H1 (cell line): ENCODE data around the gene MREG. TPM values are rescaled to one million over a fixed set of nuclear protein-coding genes. Genes with fewer than 3 reads are reported as not detected.

Source experiments
- BACH1 ChIP-seq: IDR thresholded peaks from 2 replicates; pipeline ENCODE4 v1.6.1; 2012; ENCODE audit warnings: low read length, improper control_type of control experiment
- BRCA1 ChIP-seq: IDR thresholded peaks from 2 replicates; pipeline ENCODE4 v1.6.1; 2012; ENCODE audit warnings: low read depth, low read length, improper control_type of control experiment
- CHD2 ChIP-seq: IDR thresholded peaks from 2 replicates; pipeline ENCODE4 v1.6.1; 2012; ENCODE audit warnings: low read length, improper control_type of control experiment
- CHD7 ChIP-seq: fragments of 300-600 bp; sonication (generic); IDR thresholded peaks from 2 replicates; pipeline ENCODE4 v1.7.1; 2012; ENCODE audit warnings: low read length, moderate library complexity, mild to moderate bottlenecking, inconsistent platforms; ENCODE audit not compliant: insufficient replicate concordance
- HDAC6 ChIP-seq: IDR thresholded peaks from one replicate; pipeline ENCODE4 v1.7.1; 2012; ENCODE audit warnings: low read depth, mild to moderate bottlenecking, inconsistent platforms, low read length, moderate library complexity
- POU5F1 ChIP-seq: IDR thresholded peaks from 2 replicates; pipeline ENCODE4 v1.6.1; 2011; ENCODE audit warnings: low read depth, mild to moderate bottlenecking, low read length, moderate library complexity
- RAD21 ChIP-seq, 2 experiments: IDR thresholded peaks in 1 of 2; conservative IDR thresholded peaks in 1 of 2; 2 replicates each; pipeline ENCODE4 v1.6.1; 2011; ENCODE audit warnings: low read depth in 2 of 2, low read length in 2 of 2, improper control_type of control experiment in 1 of 2, inconsistent platforms in 1 of 2, mild to moderate bottlenecking in 1 of 2, moderate library complexity in 1 of 2
- SIN3A ChIP-seq, 2 experiments: IDR thresholded peaks in 1 of 2; conservative IDR thresholded peaks in 1 of 2; 2 replicates each; pipeline ENCODE4 v1.6.1; 2011 to 2012; ENCODE audit warnings: low read length in 2 of 2, improper control_type of control experiment in 1 of 2, low read depth in 1 of 2, mild to moderate bottlenecking in 1 of 2
- SP1 ChIP-seq: IDR thresholded peaks from 2 replicates; pipeline ENCODE4 v1.6.1; 2011; ENCODE audit warnings: low read depth, low read length
- polyA plus RNA-seq, 7 experiments: library from polyadenylated mRNA; depleted of rRNA in 3 of 7; stranded (reverse) in 5 of 7; unstranded in 2 of 7; fragments of >200 nt in 5 of 7; fragments of 200-250 nt in 2 of 7; gene quantifications; 1 replicate in 5 of 7; 2 replicates in 1 of 7; 4 replicates in 1 of 7; pipeline versions ENCODE4 v1.2.1 to v1.2.3, GENCODE V29; 2011 to 2013; ENCODE audit warnings: missing spikeins in 2 of 7, mixed read lengths in 2 of 7
- total RNA-seq: library from RNA; stranded (reverse); fragmentation: NEBNext Ultra II Directional; extraction: Animal tissue kit (Norgen Biotek cat#: 25700); gene quantifications from 2 replicates; pipeline ENCODE4 v1.2.1, GENCODE V29; 2021

The MREG gene
- total and polyA plus RNA-seq, 2 of the 8 experiments (the other 6 are each of a cell fraction or from before 2014, with no cell fraction given): 7.5 to 31.9 TPM

GRCh38 chr2:216014006-216014405 is 655 bp upstream of the MREG start (continued):
- TF ChIP-seq CHD7: no peak
- TF ChIP-seq BACH1: no peak
- no peak for TF ChIP-seq BRCA1
- TF ChIP-seq HDAC6: no peak
- TF ChIP-seq POU5F1: no peak
- TF ChIP-seq SP1: no peak
- TF ChIP-seq CHD2: no peak
- no peak for TF ChIP-seq SIN3A (conservative IDR thresholded peaks at IDR 0.05 in 1 of 2, IDR thresholded peaks at IDR 0.05 in 1 of 2; ENCODE audit: low read depth in 1 of 2, low read length in 2 of 2)
- TF ChIP-seq RAD21 (IDR thresholded peaks at IDR 0.05 in 1 of 2, conservative IDR thresholded peaks at IDR 0.05 in 1 of 2; ENCODE audit: low read depth in 2 of 2, low read length in 2 of 2): no peak
- TF ChIP-seq, all 59 proteins: peak for 0
